GM12891 (cell line): ENCODE results near the gene NKX2-8.

Experiments used
- POLR2AphosphoS5 ChIP-seq: IDR thresholded peaks from 2 replicates; pipeline ENCODE4 v1.6.1; 2011; ENCODE audit warnings: low read depth, low read length, control low read depth
- TAF1 ChIP-seq: IDR thresholded peaks from 2 replicates; pipeline ENCODE4 v1.6.1; 2011; ENCODE audit warnings: low read depth, low read length, control low read depth

DNA sequence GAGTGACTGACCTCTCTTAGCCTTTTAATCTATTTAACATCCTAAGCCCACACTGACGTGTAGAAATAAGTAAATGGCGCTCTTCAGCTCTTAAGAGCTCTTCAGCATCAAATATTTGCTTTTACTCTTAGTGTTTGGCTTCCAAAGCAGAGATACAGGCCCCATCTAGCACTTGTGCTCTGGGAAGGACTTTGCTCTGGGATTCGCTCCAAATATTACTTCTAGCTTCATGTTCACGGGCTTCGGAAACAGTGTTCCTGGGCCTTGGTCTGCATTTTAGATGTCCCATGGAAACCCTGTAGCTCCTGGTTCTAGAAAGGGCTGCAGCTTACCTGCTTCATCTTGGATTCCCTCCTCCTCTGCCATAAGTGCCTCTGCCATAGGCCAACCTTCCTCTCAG is 2.7 kb upstream of the NKX2-8 start:
- TF ChIP-seq POLR2AphosphoS5: no peak
- no peak for TF ChIP-seq TAF1
